ENCODE data around the gene NELL2. TPM values are rescaled to one million over a fixed set of nuclear protein-coding genes. Genes with fewer than 3 reads are reported as not detected.

NELL2 gene
- total and polyA plus RNA-seq, 10 of the 15 experiments (the other 5 are each of a cell fraction or from before 2014, with no cell fraction given): 0.27 to 2.3 (median 0.76) TPM

GRCh38 chr12:44829045-44829444, 47.1 kb downstream of the NELL2 start:
- ChIA-PET RAD21 (ENCODE audit: unreplicated experiment) (no interaction called here), CTCF (no interaction called here)

More at GRCh38 chr12:44829045-44829444, 47.1 kb downstream of the NELL2 start:
- Histone ChIP-seq H3K4me3 (no peak overlapping the region), H3K27ac (ENCODE audit: control insufficient read depth, insufficient read depth) (no peak overlapping the region), H3K9me3 (replicated peaks; ENCODE audit: control insufficient read depth, insufficient read depth, low read length) (no peaks in the 10 kb centered on the region), H3K4me2 (ENCODE audit: control insufficient read depth, insufficient read depth) (no peak overlapping the region), H3K36me3 (ENCODE audit: control insufficient read depth in 2 of 2, insufficient read depth in 2 of 2, low read length in 1 of 2) (no peaks in the 10 kb centered on the region), H4K20me1 (ENCODE audit: control insufficient read depth, insufficient read depth) (no peaks in the 10 kb centered on the region), H3K27me3 (replicated peaks in 1 of 2; ENCODE audit: control insufficient read depth in 2 of 2, insufficient read depth in 2 of 2, low read length in 1 of 2) (no peaks in the 10 kb centered on the region), H3K4me1 (ENCODE audit: control insufficient read depth, insufficient read depth, low read length) (no peaks in the 10 kb centered on the region), H2AFZ (ENCODE audit: control insufficient read depth, low read depth, low read length) (no peak overlapping the region), H3K9ac (ENCODE audit: control insufficient read depth, insufficient read depth, low read length) (no peak overlapping the region), H3K79me2 (ENCODE audit: control insufficient read depth, insufficient read depth, low read length) (no peaks in the 10 kb centered on the region)
- in situ Hi-C loops (cut with MboI) (no loop called here), intact Hi-C loops (cut with micrococcal nuclease; ENCODE audit: unreplicated experiment) (no loop called here)
- BruUV-seq (replicated peaks): no TSS peak
- 0% methylated on average over 1 of the region's 1 CpG for WGBS (ENCODE audit: insufficient coverage, insufficient replicate concordance, low lambda C conversion rate, missing lambda C conversion rate)
- DNase-seq (ENCODE audit: low read depth, low spot score) (no peak), ATAC-seq (no peak), FAIRE-seq (no peak)
- ChIA-PET SMC1A (ENCODE audit: uncharacterized antibody, unreplicated experiment) (interaction anchor here (1.4 kb wide), 1 partner anchor 9 kb away, joined by 5 read pairs; no protein-coding TSS in a partner anchor), POLR2A (no interaction called here)
- TF ChIP-seq DPF2 (IDR thresholded peaks at IDR 0.05) (no peak), FOS (IDR thresholded peaks at IDR 0.05; ENCODE audit: borderline replicate concordance, extremely low read depth, insufficient read length) (no peak), SMAD1 (IDR thresholded peaks at IDR 0.05; ENCODE audit: low read depth, partially characterized antibody) (no peak), SKIL (IDR thresholded peaks at IDR 0.05; ENCODE audit: low read depth, poor library complexity, severe bottlenecking) (no peak), SMC3 (IDR thresholded peaks at IDR 0.05; ENCODE audit: borderline replicate concordance, low read length) (no peak), CHD1 (IDR thresholded peaks at IDR 0.05; ENCODE audit: low read depth, low read length) (no peak), POLR2AphosphoS2 (IDR thresholded peaks at IDR 0.05; ENCODE audit: low read depth, low read length) (no peak), JUND (IDR thresholded peaks at IDR 0.05; ENCODE audit: low read depth, low read length) (no peak), PML (IDR thresholded peaks at IDR 0.05; ENCODE audit: low read length) (no peak), ZNF384 (IDR thresholded peaks at IDR 0.05; ENCODE audit: borderline replicate concordance, low read depth, low read length) (no peak), SP1 (IDR thresholded peaks at IDR 0.05; ENCODE audit: low read depth, low read length) (no peak)
- TF ChIP-seq, protein P1, sequence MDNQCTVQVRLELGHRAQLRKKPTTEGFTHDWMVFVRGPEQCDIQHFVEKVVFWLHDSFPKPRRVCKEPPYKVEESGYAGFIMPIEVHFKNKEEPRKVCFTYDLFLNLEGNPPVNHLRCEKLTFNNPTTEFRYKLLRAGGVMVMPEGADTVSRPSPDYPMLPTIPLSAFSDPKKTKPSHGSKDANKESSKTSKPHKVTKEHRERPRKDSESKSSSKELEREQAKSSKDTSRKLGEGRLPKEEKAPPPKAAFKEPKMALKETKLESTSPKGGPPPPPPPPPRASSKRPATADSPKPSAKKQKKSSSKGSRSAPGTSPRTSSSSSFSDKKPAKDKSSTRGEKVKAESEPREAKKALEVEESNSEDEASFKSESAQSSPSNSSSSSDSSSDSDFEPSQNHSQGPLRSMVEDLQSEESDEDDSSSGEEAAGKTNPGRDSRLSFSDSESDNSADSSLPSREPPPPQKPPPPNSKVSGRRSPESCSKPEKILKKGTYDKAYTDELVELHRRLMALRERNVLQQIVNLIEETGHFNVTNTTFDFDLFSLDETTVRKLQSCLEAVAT (IDR thresholded peaks at IDR 0.05): no peak
